Endometrial microvascular endothelial cells (primary cell): ENCODE data around the gene GNA12. TPM values are rescaled to one million over a fixed set of nuclear protein-coding genes. Genes with fewer than 3 reads are reported as not detected.

Experiments
- in situ Hi-C: cut with HindIII; loops from 2 replicates; pipeline ENCODE4 v1.10.0; 2017; ENCODE audit warnings: low sequenced_read_pairs, low pct_unique_long_range_greater_than_20kb; ENCODE audit errors: inconsistent ontology term
- total RNA-seq: library from RNA; depleted of rRNA; stranded (reverse); fragments of >200 nt; gene quantifications from one replicate; pipeline ENCODE4 v1.2.3, GENCODE V29; 2015; ENCODE audit errors: inconsistent ontology term

The GNA12 gene
- total RNA-seq, 1 donor from 2014 or later, result 66.5 TPM

GRCh38 chr7:2808891-2809665, 35.0 kb downstream of the GNA12 start:
- in situ Hi-C loops, result no loop called here

GRCh38 chr7:2807845-2808772, 36.0 kb downstream of the GNA12 start:
- in situ Hi-C loops, result no loop called here

GRCh38 chr7:2807460-2807844, 36.7 kb downstream of the GNA12 start:
- in situ Hi-C loops, result no loop called here

- in situ Hi-C loops, result no loop called here
Measured at GRCh38 chr7:2806571-2806970, 37.5 kb downstream of the GNA12 start.

GRCh38 chr7:2805213-2805944, 38.7 kb downstream of the GNA12 start:
- in situ Hi-C loops, result no loop called here

- in situ Hi-C loops, result no loop called here
Measured at GRCh38 chr7:2804227-2804763, 39.8 kb downstream of the GNA12 start.

GRCh38 chr7:2803755-2804154, 40.4 kb downstream of the GNA12 start:
- in situ Hi-C loops, result no loop called here

- in situ Hi-C loops, result no loop called here
Measured at GRCh38 chr7:2803342-2803692, 40.8 kb downstream of the GNA12 start.

- in situ Hi-C loops, result no loop called here
Measured at GRCh38 chr7:2802504-2803341, 41.4 kb downstream of the GNA12 start.

GRCh38 chr7:2802101-2802500, 42.0 kb downstream of the GNA12 start:
- in situ Hi-C loops, result no loop called here

GRCh38 chr7:2800931-2801688, 43.0 kb downstream of the GNA12 start:
- in situ Hi-C loops, result no loop called here

- in situ Hi-C loops, result no loop called here
Measured at GRCh38 chr7:2800220-2800930, 43.7 kb downstream of the GNA12 start.

GRCh38 chr7:2799253-2799652, 44.9 kb downstream of the GNA12 start:
- in situ Hi-C loops, result no loop called here

GRCh38 chr7:2798669-2799068, 45.4 kb downstream of the GNA12 start:
- in situ Hi-C loops, result no loop called here

- in situ Hi-C loops, result no loop called here
Measured at GRCh38 chr7:2796358-2797352, 47.5 kb downstream of the GNA12 start.

GRCh38 chr7:2795906-2796305, 48.2 kb downstream of the GNA12 start:
- in situ Hi-C loops, result no loop called here
